Fibroblast of lung (primary cell): ENCODE results near the gene MAP3K4. TPM values are rescaled to one million over a fixed set of nuclear protein-coding genes. Genes with fewer than 3 reads are reported as not detected.

Experiments used
- DNase-seq, 2 donors: peaks; one replicate each; pipeline versions ENCODE4 v3.0.0 to v3.0.0-alpha.2; 2010; ENCODE audit warnings: low read depth in 2 of 2
- H2AFZ ChIP-seq: 2 replicates; pipeline ENCODE4 v1.5.1; 2012; ENCODE audit warnings: low read length, control low read depth, inconsistent platforms
- H3K27ac ChIP-seq: 2 replicates; pipeline ENCODE4 v1.5.1; 2011; ENCODE audit warnings: low read length, control low read depth; ENCODE audit not compliant: insufficient read depth
- H3K27me3 ChIP-seq: 2 replicates; pipeline ENCODE4 v1.5.1; 2011; ENCODE audit warnings: mild to moderate bottlenecking, low read length; ENCODE audit not compliant: control insufficient read depth, insufficient read depth
- H3K36me3 ChIP-seq: 2 replicates; pipeline ENCODE4 v1.5.1; 2011; ENCODE audit warnings: low read length; ENCODE audit not compliant: control insufficient read depth, insufficient read depth
- H3K4me1 ChIP-seq: 2 replicates; pipeline ENCODE4 v1.5.1; 2011; ENCODE audit warnings: low read length; ENCODE audit not compliant: control insufficient read depth, insufficient read depth; ENCODE audit errors: extremely low read depth
- H3K4me2 ChIP-seq: 2 replicates; pipeline ENCODE4 v1.5.1; 2011; ENCODE audit warnings: low read length, control low read depth; ENCODE audit not compliant: insufficient read depth; ENCODE audit errors: extremely low read depth
- H3K4me3 ChIP-seq, 4 experiments: fragments of 200-600 bp in 1 of 4; sonication (generic) in 1 of 4; replicated peaks in 1 of 4; 2 replicates each; pipeline ENCODE4 v1.5.1; 2011 to 2016; ENCODE audit warnings: low read length in 4 of 4, low read depth in 3 of 4, mild to moderate bottlenecking in 3 of 4, control low read depth in 2 of 4, inconsistent platforms in 1 of 4, mixed read lengths in 1 of 4; ENCODE audit not compliant: insufficient read depth in 1 of 4; ENCODE audit errors: control extremely low read depth in 1 of 4
- H3K79me2 ChIP-seq: 2 replicates; pipeline ENCODE4 v1.5.1; 2012; ENCODE audit warnings: mild to moderate bottlenecking, low read length, inconsistent platforms; ENCODE audit not compliant: control insufficient read depth, insufficient read depth
- H3K9ac ChIP-seq: 2 replicates; pipeline ENCODE4 v1.5.1; 2011; ENCODE audit warnings: mild to moderate bottlenecking, low read length, control low read depth; ENCODE audit not compliant: insufficient read depth
- H3K9me3 ChIP-seq: 2 replicates; pipeline ENCODE4 v1.5.1; 2012; ENCODE audit warnings: low read depth, low read length; ENCODE audit not compliant: control insufficient read depth, insufficient read depth
- H4K20me1 ChIP-seq: 2 replicates; pipeline ENCODE4 v1.5.1; 2011; ENCODE audit warnings: low read length; ENCODE audit not compliant: control insufficient read depth, insufficient read depth; ENCODE audit errors: extremely low read depth
- EZH2 ChIP-seq: IDR thresholded peaks from 2 replicates; pipeline ENCODE4 v1.5.1; 2012; ENCODE audit warnings: low read length, control low read depth, mild to moderate bottlenecking; ENCODE audit errors: missing control alignments
- polyA plus RNA-seq, 2 donors: library from polyadenylated mRNA; depleted of rRNA in 1 of 2; stranded (reverse) in 1 of 2; unstranded in 1 of 2; fragments of >200 nt; gene quantifications; 2 replicates each; pipeline ENCODE4 v1.2.1, GENCODE V29; 2011 to 2012; ENCODE audit warnings: missing spikeins in 1 of 2
- total RNA-seq: library from RNA; depleted of rRNA; stranded (reverse); fragments of >200 nt; gene quantifications from 2 replicates; pipeline ENCODE4 v1.2.1, GENCODE V29; 2014
- TF ChIP-seq, protein P1 (sequence below), 2 donors: IDR thresholded peaks in 1 of 2; conservative IDR thresholded peaks in 1 of 2; 1 replicate in 1 of 2; 2 replicates in 1 of 2; pipeline ENCODE4 v1.5.1; 2011 to 2012; ENCODE audit warnings: low read length in 2 of 2, control low read depth in 1 of 2, inconsistent platforms in 1 of 2, low read depth in 1 of 2, mild to moderate bottlenecking in 1 of 2

The MAP3K4 gene
- total and polyA plus RNA-seq, 2 donors (not counting 1 experiment from before 2014, with no cell fraction given): 9.1 to 44.4 TPM

DNA sequence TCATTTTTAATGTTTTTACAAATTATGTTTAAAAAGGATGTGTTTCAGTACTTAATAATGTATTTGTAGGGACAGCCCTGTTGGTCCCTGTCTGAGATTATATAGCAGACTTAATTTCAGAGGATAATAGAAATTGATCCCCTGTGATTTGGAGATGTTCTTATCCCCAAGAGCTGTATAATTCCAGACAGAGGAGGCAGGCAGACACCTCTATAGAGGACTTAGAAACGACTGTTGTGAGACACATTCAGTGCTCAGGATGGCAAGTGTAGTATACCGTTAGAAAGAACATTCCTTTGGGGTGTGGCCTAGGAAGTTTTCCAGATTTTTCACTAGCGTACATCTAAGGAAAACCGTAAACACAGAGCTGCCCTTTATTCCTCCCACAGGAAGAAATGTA is 117.8 kb downstream of the MAP3K4 start:
- Histone ChIP-seq H3K36me3 (peaks cover 22% of the 10 kb centered on the region), H3K4me2 (no peak overlapping the region), H4K20me1 (no peaks in the 10 kb centered on the region), H3K4me1 (peaks cover 4% of the 10 kb centered on the region), H3K9me3 (no peaks in the 10 kb centered on the region), H3K27me3 (no peaks in the 10 kb centered on the region), H3K4me3 (no peak overlapping the region), H3K9ac (no peak overlapping the region), H3K27ac (no peak overlapping the region), H3K79me2 (no peaks in the 10 kb centered on the region), H2AFZ (no peak overlapping the region)
- no peak for DNase-seq
- no peak for TF ChIP-seq EZH2
- TF ChIP-seq, protein P1, sequence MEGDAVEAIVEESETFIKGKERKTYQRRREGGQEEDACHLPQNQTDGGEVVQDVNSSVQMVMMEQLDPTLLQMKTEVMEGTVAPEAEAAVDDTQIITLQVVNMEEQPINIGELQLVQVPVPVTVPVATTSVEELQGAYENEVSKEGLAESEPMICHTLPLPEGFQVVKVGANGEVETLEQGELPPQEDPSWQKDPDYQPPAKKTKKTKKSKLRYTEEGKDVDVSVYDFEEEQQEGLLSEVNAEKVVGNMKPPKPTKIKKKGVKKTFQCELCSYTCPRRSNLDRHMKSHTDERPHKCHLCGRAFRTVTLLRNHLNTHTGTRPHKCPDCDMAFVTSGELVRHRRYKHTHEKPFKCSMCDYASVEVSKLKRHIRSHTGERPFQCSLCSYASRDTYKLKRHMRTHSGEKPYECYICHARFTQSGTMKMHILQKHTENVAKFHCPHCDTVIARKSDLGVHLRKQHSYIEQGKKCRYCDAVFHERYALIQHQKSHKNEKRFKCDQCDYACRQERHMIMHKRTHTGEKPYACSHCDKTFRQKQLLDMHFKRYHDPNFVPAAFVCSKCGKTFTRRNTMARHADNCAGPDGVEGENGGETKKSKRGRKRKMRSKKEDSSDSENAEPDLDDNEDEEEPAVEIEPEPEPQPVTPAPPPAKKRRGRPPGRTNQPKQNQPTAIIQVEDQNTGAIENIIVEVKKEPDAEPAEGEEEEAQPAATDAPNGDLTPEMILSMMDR (conservative IDR thresholded peaks at IDR 0.05 in 1 of 2, IDR thresholded peaks at IDR 0.05 in 1 of 2; ENCODE audit: low read depth in 1 of 2, low read length in 2 of 2): no peak

DNA sequence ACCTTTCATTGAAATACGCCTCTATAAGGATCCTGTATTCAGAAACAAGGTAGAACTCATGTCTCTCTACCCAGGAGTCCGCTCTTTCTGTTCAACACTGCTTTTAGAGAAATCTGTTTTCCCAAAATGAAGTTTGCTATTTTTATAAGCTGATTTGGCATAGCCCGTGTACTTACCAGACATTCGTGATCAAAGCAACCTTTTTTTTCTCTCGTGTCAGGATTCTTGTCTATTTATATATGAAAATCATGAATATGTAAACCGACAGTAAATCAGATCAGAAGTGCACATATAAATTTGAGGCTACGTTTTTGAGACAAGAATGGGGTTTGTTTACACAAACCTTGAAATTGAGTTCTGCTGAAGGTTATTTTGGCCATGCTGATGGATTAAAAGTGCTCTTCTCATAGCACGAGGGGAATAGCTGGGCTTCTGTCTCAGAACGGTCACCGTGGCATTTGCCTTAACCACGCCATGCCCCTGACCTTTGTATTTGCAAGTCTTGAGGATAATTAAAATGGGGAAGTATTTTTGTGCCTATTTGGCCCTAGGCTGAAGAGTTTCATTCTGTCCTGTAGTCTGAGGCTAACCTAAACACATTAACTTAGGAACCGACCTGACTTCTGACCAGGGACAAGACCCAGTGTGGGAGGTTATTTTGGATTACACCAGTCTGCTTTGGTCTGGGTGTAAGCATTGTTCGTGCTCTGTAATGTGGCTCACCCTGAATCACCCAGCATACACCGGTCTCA is 118.6 kb downstream of the MAP3K4 start:
- no peak overlapping the region for H3K9ac ChIP-seq
- H3K27ac ChIP-seq: no peak overlapping the region
- H4K20me1 ChIP-seq: no peaks in the 10 kb centered on the region
- no peak overlapping the region for H2AFZ ChIP-seq
- H3K36me3 ChIP-seq: peaks cover 22% of the 10 kb centered on the region
- H3K9me3 ChIP-seq: no peaks in the 10 kb centered on the region
- H3K27me3 ChIP-seq: no peaks in the 10 kb centered on the region
- DNase-seq: no peak
- no peak overlapping the region for H3K4me3 ChIP-seq
- H3K79me2 ChIP-seq: no peaks in the 10 kb centered on the region
- TF ChIP-seq, protein P1 (conservative IDR thresholded peaks at IDR 0.05 in 1 of 2, IDR thresholded peaks at IDR 0.05 in 1 of 2; ENCODE audit: low read depth in 1 of 2, low read length in 2 of 2): no peak
- no peak for TF ChIP-seq EZH2
- H3K4me1 ChIP-seq: peaks cover 3% of the 10 kb centered on the region
- H3K4me2 ChIP-seq: no peak overlapping the region

DNA sequence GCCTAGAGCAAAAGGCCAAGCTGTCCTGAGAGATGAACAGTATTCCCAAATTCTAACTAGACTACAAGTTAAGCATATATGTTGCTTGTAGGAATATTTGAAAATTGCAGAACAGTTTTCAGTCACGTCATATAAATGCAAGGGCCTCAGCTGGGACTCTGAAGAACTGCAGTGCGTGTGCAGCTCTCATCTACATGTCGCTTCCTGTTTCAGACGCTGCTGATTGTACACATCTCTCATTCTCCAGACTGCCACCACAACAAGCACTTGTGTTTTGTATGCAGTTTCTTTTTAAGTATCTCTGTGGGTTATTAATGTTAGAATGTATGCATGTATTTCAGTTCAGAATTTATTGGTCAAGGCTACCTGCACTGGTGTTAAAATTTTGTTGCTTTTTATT is 119.7 kb downstream of the MAP3K4 start:
- DNase-seq: no peak
- H3K27ac ChIP-seq: no peak overlapping the region
- H3K36me3 ChIP-seq: peaks cover 22% of the 10 kb centered on the region
- no peaks in the 10 kb centered on the region for H3K79me2 ChIP-seq
- no peaks in the 10 kb centered on the region for H3K9me3 ChIP-seq
- H4K20me1 ChIP-seq: no peaks in the 10 kb centered on the region
- peaks cover 3% of the 10 kb centered on the region for H3K4me1 ChIP-seq
- H2AFZ ChIP-seq: no peak overlapping the region
- no peak overlapping the region for H3K9ac ChIP-seq
- H3K4me3 ChIP-seq: no peak overlapping the region
- no peaks in the 10 kb centered on the region for H3K27me3 ChIP-seq
- no peak overlapping the region for H3K4me2 ChIP-seq
- no peak for TF ChIP-seq EZH2
- TF ChIP-seq, protein P1 (conservative IDR thresholded peaks at IDR 0.05 in 1 of 2, IDR thresholded peaks at IDR 0.05 in 1 of 2; ENCODE audit: low read depth in 1 of 2, low read length in 2 of 2): no peak
